AG10803 (cell line): ENCODE measurements around the gene KLHL6.

Source experiments
- DNase-seq: peaks from one replicate; pipeline ENCODE4 v3.0.0; 2010; ENCODE audit warnings: low read depth
- H3K4me3 ChIP-seq: 2 replicates; pipeline ENCODE4 v1.5.1; 2011; ENCODE audit warnings: mild to moderate bottlenecking, low read length, control low read depth
- TF ChIP-seq, protein P1 (sequence below): conservative IDR thresholded peaks from 2 replicates; pipeline ENCODE4 v1.5.1; 2011; ENCODE audit warnings: mild to moderate bottlenecking, low read length, control low read depth, inconsistent platforms

KLHL6 gene

DNA sequence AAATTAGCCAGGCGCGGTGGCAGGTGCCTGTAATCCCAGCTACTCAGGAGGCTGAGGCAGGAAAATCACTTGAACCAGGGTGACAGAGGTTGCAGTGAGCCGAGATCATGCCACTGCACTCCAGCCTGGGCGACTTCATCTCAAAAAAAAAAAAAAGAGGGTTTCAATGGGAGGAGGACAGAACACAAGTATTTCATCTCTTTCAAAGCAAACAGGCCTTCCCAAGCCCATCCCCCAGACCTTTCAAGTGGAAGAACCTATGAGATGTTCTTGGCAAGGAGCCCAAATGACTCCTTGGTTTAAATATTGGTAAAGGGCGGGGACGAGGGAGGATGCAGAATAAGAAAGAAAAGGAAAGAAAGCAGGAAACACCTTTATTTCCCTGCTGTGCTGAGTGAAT, 64.9 kb downstream of the KLHL6 start:
- H3K4me3 ChIP-seq = no peak overlapping the region
- DNase-seq = no peak
- TF ChIP-seq, protein P1, sequence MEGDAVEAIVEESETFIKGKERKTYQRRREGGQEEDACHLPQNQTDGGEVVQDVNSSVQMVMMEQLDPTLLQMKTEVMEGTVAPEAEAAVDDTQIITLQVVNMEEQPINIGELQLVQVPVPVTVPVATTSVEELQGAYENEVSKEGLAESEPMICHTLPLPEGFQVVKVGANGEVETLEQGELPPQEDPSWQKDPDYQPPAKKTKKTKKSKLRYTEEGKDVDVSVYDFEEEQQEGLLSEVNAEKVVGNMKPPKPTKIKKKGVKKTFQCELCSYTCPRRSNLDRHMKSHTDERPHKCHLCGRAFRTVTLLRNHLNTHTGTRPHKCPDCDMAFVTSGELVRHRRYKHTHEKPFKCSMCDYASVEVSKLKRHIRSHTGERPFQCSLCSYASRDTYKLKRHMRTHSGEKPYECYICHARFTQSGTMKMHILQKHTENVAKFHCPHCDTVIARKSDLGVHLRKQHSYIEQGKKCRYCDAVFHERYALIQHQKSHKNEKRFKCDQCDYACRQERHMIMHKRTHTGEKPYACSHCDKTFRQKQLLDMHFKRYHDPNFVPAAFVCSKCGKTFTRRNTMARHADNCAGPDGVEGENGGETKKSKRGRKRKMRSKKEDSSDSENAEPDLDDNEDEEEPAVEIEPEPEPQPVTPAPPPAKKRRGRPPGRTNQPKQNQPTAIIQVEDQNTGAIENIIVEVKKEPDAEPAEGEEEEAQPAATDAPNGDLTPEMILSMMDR = no peak

DNA sequence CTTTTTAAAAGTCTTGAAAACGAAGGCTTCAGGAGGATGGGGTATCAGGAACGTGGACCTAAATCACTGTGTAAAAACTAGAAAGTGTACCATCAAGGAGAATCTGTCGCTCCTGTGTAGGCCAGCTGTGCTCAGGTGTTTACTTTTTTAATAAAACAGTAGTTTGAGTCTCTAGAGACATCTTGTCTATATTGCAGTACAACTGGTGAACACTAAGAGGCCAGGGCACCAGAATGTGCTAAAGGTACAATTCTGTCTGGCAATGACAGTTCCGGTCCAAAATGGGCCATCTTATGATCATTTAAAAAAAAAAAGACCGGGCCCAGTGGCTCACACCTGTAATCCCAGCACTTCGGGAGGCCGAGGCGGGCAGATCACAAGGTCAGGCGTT, 65.3 kb downstream of the KLHL6 start:
- TF ChIP-seq, protein P1 = no peak
- H3K4me3 ChIP-seq = no peak overlapping the region

DNA sequence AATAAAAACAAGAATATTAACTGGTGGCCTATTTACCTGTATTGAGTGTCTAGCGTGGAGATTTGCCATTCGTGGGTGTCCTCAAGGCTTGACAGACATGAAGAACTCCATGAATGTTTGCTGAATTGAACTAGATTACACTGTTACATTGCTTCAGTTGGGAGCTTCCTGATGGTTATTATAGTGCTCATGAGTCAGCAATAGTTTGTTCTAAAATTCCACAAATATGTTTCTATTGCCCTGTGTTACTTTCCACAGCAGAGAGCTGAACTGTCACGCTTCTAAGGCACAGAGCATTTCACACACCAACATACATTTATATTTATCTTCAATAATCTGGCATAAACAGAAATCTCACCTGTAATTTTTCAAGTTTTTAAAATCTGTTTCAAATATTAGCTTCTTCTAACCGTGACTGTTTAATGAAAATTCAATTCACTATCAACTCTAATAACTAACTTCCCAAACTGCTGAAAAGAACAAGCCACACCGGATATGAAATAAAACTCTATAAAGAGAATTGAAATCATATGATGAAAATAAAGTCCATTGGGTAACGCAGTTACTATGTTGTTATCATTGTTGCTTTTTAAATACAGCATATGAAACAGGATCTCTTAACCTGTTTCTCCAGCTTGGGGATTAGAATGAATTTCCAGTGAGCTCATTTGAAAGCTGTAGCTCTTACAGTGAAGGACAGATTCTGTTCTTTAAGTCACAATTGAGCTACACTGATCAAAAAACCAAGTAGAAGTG, 65.9 kb downstream of the KLHL6 start:
- peak; percentile 62 for DNase-seq
- no peak overlapping the region for H3K4me3 ChIP-seq
- TF ChIP-seq, protein P1 = no peak

More for the DNA sequence above, 65.3 kb downstream of the KLHL6 start:
- DNase-seq = no peak

DNA sequence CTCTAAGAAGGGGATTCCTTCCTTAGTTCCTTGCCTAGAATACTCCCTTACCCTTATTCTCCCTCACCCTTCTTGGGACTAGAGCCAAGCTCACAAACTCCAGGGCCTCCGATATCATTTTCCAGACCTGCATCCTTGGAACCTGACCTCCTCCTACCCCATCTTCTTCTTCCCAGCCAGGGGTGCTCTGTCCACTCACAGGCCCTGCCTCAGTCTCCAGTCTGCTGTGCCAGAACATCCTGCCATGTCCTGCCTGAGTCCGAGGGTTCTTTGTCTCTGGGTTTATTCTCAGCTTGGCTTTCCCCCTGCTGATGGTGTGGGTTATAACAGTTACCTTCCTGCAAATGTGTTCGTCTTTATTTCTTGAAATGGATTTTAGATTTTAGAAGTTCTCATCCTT, 67.2 kb downstream of the KLHL6 start:
- DNase-seq = no peak
- H3K4me3 ChIP-seq = no peak overlapping the region
- TF ChIP-seq, protein P1 = no peak

DNA sequence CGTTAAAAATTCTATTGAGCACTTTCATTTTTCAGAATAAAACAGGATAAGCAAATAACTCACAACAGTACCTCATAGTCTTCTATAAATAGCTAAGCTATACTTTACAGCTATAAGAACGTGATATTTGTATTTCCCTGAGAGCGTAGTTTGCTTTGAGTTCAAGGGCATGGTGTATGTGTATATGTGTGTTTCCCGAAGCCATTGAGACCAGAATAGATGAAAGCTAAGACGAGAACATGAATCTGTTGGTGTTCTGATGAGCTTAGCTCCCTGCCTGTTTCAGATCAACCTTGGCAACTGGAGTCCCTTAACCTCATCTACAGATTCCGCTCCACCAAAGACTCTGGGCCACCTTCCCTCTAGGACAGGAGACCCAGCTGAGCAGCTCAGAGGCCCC, 67.6 kb downstream of the KLHL6 start:
- H3K4me3 ChIP-seq = no peak overlapping the region
- TF ChIP-seq, protein P1 = no peak

DNA sequence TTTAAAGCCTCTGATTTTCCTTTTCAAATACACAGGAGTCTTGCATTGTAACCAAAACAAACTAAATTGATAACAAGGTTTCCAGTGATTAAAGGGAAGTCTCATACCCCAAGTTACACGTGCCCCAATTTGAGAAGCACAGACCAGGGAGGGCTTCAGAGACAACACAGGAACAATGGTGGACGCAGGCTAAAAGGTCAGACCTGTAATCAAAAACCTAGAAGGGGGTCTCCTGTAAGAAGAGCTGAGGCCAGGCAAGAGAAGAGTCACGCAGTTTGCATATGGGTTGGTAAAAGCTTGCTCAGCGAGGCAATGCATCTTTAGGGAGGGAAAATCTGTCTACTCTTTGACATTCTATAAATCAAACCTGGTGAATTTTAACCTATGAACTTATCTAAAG, 68.5 kb downstream of the KLHL6 start:
- DNase-seq = no peak
- TF ChIP-seq, protein P1 = no peak
- no peak overlapping the region for H3K4me3 ChIP-seq

More for the DNA sequence above, 67.6 kb downstream of the KLHL6 start:
- no peak for DNase-seq

DNA sequence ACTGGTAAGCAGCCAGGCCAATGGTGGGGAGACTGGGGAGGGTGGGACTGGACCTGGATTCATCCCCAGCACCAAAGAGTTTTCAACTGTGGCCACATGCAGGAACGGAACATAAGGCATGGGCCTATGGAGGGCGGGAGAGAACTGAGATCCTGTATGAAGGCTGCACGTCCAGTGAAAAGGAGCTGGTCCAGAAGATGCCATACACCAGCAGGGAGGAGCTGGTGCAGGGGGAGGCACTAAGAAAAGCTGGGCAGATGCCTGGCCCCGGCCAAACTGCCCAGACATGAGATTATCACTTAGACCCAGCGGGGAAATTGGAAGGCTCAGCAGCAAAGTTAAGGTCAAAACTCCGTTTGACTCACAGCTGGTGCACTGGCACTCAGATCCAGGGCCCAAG, 69.0 kb downstream of the KLHL6 start:
- no peak for DNase-seq
- no peak overlapping the region for H3K4me3 ChIP-seq
- TF ChIP-seq, protein P1 = no peak
